GM12878 (cell line): ENCODE measurements around the gene PLXNB2. TPM values are rescaled to one million over a fixed set of nuclear protein-coding genes. Genes with fewer than 3 reads are reported as not detected.

Source experiments
- ATAC-seq: fragments of 200-7000 bp; cut with Tn5 transposase; 3 replicates; pipeline ENCODE4 v1.9.1; 2020; ENCODE audit warnings: mild to moderate bottlenecking, moderate library complexity
- BruUV-seq: library from RNA; stranded (reverse); fragments of 400-500 nt; replicated peaks from 2 replicates; lab custom pipeline; 2021; lab: Mats Ljungman, UMichigan
- CTCF ChIA-PET: fragments of 300-600 bp; sonication (Branson Sonifier 250); formaldehyde crosslinking; extraction: SDS; loops from one replicate; lab custom pipeline; 2021; ENCODE audit warnings: inconsistent platforms; lab: Yijun Ruan, JAX
- POLR2A ChIA-PET: fragments of 350-600 bp; formaldehyde crosslinking; extraction: SDS; loops from one replicate; lab custom pipeline; 2021; ENCODE audit warnings: inconsistent platforms; lab: Charles Lee
- RAD21 ChIA-PET: fragments of 300-600 bp; sonication (Branson Sonifier 250); formaldehyde crosslinking; loops from one replicate; lab custom pipeline; 2023; ENCODE audit warnings: antibody characterized with exemption; ENCODE audit not compliant: unreplicated experiment; lab: Charles Lee
- SMC1A ChIA-PET: fragments of 300-600 bp; sonication (Branson Sonifier 250); formaldehyde crosslinking; loops from one replicate; lab custom pipeline; 2023; ENCODE audit not compliant: unreplicated experiment, uncharacterized antibody; lab: Charles Lee
- DNase-seq: peaks from one replicate; pipeline ENCODE4 v3.0.0-alpha.2; 2011; ENCODE audit warnings: low read depth, low spot score
- FAIRE-seq: peaks from 3 replicates; lab custom pipeline; 2011; peaks lifted over from hg19 to GRCh38; lab: Jason Lieb, UNC
- H2AFZ ChIP-seq: 2 replicates; pipeline ENCODE4 v1.6.0; 2011; ENCODE audit warnings: low read depth, low read length, control low read depth; ENCODE audit not compliant: control insufficient read depth
- H3K27ac ChIP-seq: 2 replicates; pipeline ENCODE4 v1.5.1; 2011; ENCODE audit warnings: control low read depth; ENCODE audit not compliant: control insufficient read depth, insufficient read depth
- H3K27me3 ChIP-seq, 2 experiments: replicated peaks in 1 of 2; 2 replicates each; pipeline versions ENCODE4 v1.6.0 to v1.6.1; 2011; ENCODE audit warnings: low read length in 1 of 2; ENCODE audit not compliant: control insufficient read depth in 2 of 2, insufficient read depth in 2 of 2
- H3K36me3 ChIP-seq, 2 experiments: 2 replicates each; pipeline ENCODE4 v1.5.1; 2011; ENCODE audit warnings: low read length in 1 of 2; ENCODE audit not compliant: control insufficient read depth in 2 of 2, insufficient read depth in 2 of 2
- H3K4me1 ChIP-seq: 2 replicates; pipeline ENCODE4 v1.6.1; 2011; ENCODE audit warnings: mild to moderate bottlenecking, low read length, moderate library complexity, mixed read lengths; ENCODE audit not compliant: control insufficient read depth, insufficient read depth
- H3K4me2 ChIP-seq: 2 replicates; pipeline ENCODE4 v1.6.0; 2011; ENCODE audit warnings: control low read depth; ENCODE audit not compliant: control insufficient read depth, insufficient read depth
- H3K4me3 ChIP-seq: fragments of 200-600 bp; sonication (generic); 2 replicates; pipeline ENCODE4 v1.5.1; 2016
- H3K79me2 ChIP-seq: 2 replicates; pipeline ENCODE4 v1.6.0; 2011; ENCODE audit warnings: low read length; ENCODE audit not compliant: control insufficient read depth, insufficient read depth
- H3K9ac ChIP-seq: 2 replicates; pipeline ENCODE4 v1.8.0; 2011; ENCODE audit warnings: low read length, control low read depth, mixed read lengths; ENCODE audit not compliant: control insufficient read depth, insufficient read depth
- H3K9me3 ChIP-seq: replicated peaks from 3 replicates; pipeline ENCODE4 v1.5.1; 2011; ENCODE audit warnings: mild to moderate bottlenecking, low read length; ENCODE audit not compliant: control insufficient read depth, insufficient read depth
- H4K20me1 ChIP-seq: 2 replicates; pipeline ENCODE4 v1.6.0; 2011; ENCODE audit not compliant: control insufficient read depth, insufficient read depth
- BACH1 ChIP-seq: fragments of 450-650 bp; IDR thresholded peaks from 2 replicates; pipeline ENCODE4 v1.6.1; 2017; ENCODE audit warnings: mild to moderate bottlenecking, borderline replicate concordance
- NR2C1 ChIP-seq: fragments of 450-650 bp; IDR thresholded peaks from 2 replicates; pipeline ENCODE4 v1.6.1; 2017; ENCODE audit warnings: antibody characterized with exemption, mild to moderate bottlenecking, moderate library complexity
- WGBS: methylation state at CpG from one replicate; pipeline ENCODE4 v1.1.6; 2016; ENCODE audit warnings: low lambda C conversion rate; ENCODE audit not compliant: insufficient replicate concordance, insufficient coverage; ENCODE audit errors: missing lambda C conversion rate; 5-methylcytosine and 5-hydroxymethylcytosine counted together
- in situ Hi-C: fragments of 300-500 bp; cut with MboI; formaldehyde crosslinking; loops from 9 replicates; pipeline ENCODE4 v1.14.3; 2018; ENCODE audit warnings: mixed read lengths
- intact Hi-C: fragments of 100-400 bp; cut with micrococcal nuclease; formaldehyde crosslinking; loops from one replicate; pipeline ENCODE4 v1.14.2; 2022; ENCODE audit not compliant: unreplicated experiment
- polyA plus RNA-seq, 11 experiments: library from polyadenylated mRNA; depleted of rRNA in 4 of 11; unstranded in 6 of 11; stranded (reverse) in 5 of 11; fragments of >200 nt; fragmentation: Nextera tagmentation in 4 of 11; fragmentation: Illumina TruSeq in 1 of 11; extraction: Ambion mirVana in 4 of 11; extraction: Trizol in 1 of 11; gene quantifications; 1 replicate in 1 of 11; 2 replicates in 10 of 11; pipeline versions ENCODE4 v1.2.1 to v1.2.3, GENCODE V29; 2011 to 2016; ENCODE audit warnings: inconsistent platforms in 2 of 11, missing spikeins in 2 of 11, low read depth in 1 of 11
- total RNA-seq, 4 experiments: library from RNA; depleted of rRNA in 3 of 4; stranded (reverse); fragments of >200 nt in 3 of 4; fragmentation: Illumina TruSeq in 1 of 4; extraction: Trizol in 1 of 4; gene quantifications; 2 replicates each; pipeline versions ENCODE4 v1.2.1 to v1.2.3, GENCODE V29; 2013 to 2021

The PLXNB2 gene
- total and polyA plus RNA-seq, 10 of the 15 experiments (the other 5 are each of a cell fraction or from before 2014, with no cell fraction given), result 0.68 to 134 (median 41.9) TPM

DNA sequence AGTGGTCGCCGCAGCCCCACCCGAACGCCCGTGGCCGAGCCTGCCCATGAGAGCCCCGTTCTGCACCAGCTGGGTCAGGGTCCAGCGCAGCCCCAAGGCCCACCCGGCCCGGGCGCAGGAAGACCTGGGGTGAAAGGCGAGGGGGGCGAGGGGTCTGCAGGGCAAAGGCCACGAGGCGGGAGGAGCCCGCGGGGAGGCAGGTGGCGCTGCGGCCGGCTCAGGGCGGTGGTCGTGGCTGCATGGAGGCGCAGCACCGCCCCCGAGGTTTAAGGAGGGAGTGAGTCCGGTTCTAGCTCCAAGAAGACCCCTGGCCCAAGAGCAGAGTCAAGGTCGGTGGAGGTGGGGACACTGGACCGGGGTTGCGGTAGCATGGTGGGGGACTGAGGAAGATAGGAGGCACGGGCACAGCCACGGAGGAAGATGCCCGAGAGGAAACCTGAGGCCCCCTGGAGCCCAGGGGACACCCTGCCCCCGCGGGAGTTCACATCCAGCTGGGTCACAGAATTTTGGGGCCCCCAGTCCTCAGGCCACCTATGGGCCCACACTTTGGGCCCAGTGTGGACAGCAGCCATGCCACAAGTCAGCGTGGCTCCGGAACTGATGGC is 55.9 kb downstream of the PLXNB2 start:
- peaks cover 2 to 5% of the 10 kb centered on the region in 2 experiments; a peak in 3 of 4 replicates for H3K36me3 ChIP-seq
- WGBS, result 16% methylated on average over 26 of the region's 36 CpGs
- POLR2A ChIA-PET, result interaction anchor here (0.6 to 2.7 kb wide), 10 partner anchors 8 to 370 kb away, joined by 3 to 15 read pairs (median 3); partner anchors contain the start of genes LMF2, MAPK12 and NCAPH2
- SMC1A ChIA-PET, result interaction anchor here (0.9 to 1.9 kb wide), 9 partner anchors 9 to 274 kb away, joined by 3 to 6 read pairs (median 4); partner anchors contain the start of genes DENND6B and SCO2
- H3K27ac ChIP-seq, result no peak overlapping the region
- in situ Hi-C loops (loop anchor here (10.0 kb wide), 2 partner anchors 243 to 363 kb away; no protein-coding TSS in a partner anchor), intact Hi-C loops (loop anchor here (1.0 to 5.0 kb wide), 3 partner anchors 91 to 441 kb away; no protein-coding TSS in a partner anchor)
- H4K20me1 ChIP-seq, result no peaks in the 10 kb centered on the region
- no peak for DNase-seq
- peak overlapping the region; percentile 98 for H3K4me2 ChIP-seq
- no peak for FAIRE-seq
- no TSS peak for BruUV-seq
- H3K9me3 ChIP-seq, result no peaks in the 10 kb centered on the region
- TF ChIP-seq NR2C1, result 0 out of 2 replicates have a peak, but pooled peaks have one; percentile 2
- TF ChIP-seq BACH1, result no peak
- no peak for ATAC-seq
- no peaks in the 10 kb centered on the region for H3K27me3 ChIP-seq
- H3K4me3 ChIP-seq, result peak overlapping the region; percentile 41; the same call in 1 of the 2 replicates
- CTCF ChIA-PET, result interaction anchor here (0.6 to 3.0 kb wide), 16 partner anchors 9 to 451 kb away, joined by 3 to 20 read pairs (median 5); partner anchors contain the start of genes MAPK12 and SYCE3
- peak overlapping the region; percentile 38 for H2AFZ ChIP-seq
- peaks cover 9% of the 10 kb centered on the region for H3K79me2 ChIP-seq
- RAD21 ChIA-PET, result interaction anchor here (0.7 to 3.3 kb wide), 11 partner anchors 10 to 369 kb away, joined by 3 to 26 read pairs (median 4); partner anchors contain the start of genes LMF2, MAPK12 and NCAPH2
- peak overlapping the region; percentile 40; the same call in 1 of the 2 replicates for H3K9ac ChIP-seq
- peaks cover 22% of the 10 kb centered on the region for H3K4me1 ChIP-seq
